ENCODE results near the gene DPP3.

- TF ChIP-seq, protein P1, sequence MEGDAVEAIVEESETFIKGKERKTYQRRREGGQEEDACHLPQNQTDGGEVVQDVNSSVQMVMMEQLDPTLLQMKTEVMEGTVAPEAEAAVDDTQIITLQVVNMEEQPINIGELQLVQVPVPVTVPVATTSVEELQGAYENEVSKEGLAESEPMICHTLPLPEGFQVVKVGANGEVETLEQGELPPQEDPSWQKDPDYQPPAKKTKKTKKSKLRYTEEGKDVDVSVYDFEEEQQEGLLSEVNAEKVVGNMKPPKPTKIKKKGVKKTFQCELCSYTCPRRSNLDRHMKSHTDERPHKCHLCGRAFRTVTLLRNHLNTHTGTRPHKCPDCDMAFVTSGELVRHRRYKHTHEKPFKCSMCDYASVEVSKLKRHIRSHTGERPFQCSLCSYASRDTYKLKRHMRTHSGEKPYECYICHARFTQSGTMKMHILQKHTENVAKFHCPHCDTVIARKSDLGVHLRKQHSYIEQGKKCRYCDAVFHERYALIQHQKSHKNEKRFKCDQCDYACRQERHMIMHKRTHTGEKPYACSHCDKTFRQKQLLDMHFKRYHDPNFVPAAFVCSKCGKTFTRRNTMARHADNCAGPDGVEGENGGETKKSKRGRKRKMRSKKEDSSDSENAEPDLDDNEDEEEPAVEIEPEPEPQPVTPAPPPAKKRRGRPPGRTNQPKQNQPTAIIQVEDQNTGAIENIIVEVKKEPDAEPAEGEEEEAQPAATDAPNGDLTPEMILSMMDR (conservative IDR thresholded peaks at IDR 0.05; ENCODE audit: low read depth, low read length): no peak
- no peak for TF ChIP-seq EZH2 (IDR thresholded peaks at IDR 0.05; ENCODE audit: low read length, unreplicated experiment)
- no peak for TF ChIP-seq EZH2phosphoT487 (IDR thresholded peaks at IDR 0.05; ENCODE audit: borderline replicate concordance, low read length)
Observed at GRCh38 chr11:66548041-66548440, 67.8 kb downstream of the DPP3 start.

Measured in PC-3 (cell line).